ENCODE data around the gene CPAMD8. TPM values are rescaled to one million over a fixed set of nuclear protein-coding genes. Genes with fewer than 3 reads are reported as not detected.

CPAMD8 gene
- total RNA-seq, 1 donor: 0.36 TPM

DNA sequence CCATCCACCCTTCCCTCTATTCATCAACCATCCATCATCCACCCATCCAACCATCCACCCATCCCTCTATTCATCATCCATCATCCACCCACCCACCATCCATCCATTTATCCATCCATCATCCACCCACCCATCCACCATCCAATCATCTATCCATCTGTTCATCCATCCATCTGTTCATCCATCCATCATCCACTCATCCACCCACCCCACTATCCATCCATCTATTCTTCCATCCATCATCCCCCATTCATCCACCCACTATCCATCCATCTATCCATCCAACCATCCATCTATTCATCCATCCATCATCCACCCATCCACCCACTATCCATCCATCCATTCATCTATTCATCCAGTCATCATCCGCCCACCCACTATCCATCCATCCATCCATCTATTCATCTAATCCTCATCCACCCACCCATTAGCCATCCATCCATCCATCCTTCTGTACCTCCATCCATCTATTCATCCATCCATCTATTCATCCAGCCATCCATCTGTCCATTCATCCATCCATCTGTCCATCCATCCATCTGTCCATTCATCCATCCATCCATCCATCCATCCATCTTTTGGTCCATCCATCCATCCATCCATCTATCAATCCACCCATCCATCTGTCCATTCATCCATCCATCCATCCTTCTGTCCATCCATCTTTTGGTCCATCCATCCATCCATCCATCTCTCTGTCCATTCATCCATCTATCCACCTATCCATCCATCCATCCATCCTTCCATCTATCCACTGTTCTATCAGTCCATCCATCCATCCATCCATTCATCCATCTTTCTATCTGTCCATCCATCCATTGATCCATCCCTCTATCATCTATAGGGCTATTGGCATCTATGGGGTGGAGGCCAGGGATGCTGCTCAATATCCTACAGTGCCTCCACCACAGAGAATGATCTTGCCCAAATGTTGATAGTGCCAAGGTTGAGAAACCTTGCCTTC lies 47.5 kb downstream of the CPAMD8 start:
- no peaks in the 10 kb centered on the region for H4K20me1 ChIP-seq (ENCODE audit: insufficient read depth, low read length)
- H3K9me3 ChIP-seq (ENCODE audit: low read depth, low read length): no peaks in the 10 kb centered on the region
- H3K4me2 ChIP-seq (ENCODE audit: insufficient read depth, low read length): no peak overlapping the region
- H2AFZ ChIP-seq (ENCODE audit: low read length): no peak overlapping the region
- DNase-seq (ENCODE audit: insufficient read length, low spot score, missing footprints): no peak
- no peaks in the 10 kb centered on the region for H3K27me3 ChIP-seq (ENCODE audit: insufficient read depth, low read length)
- no peak overlapping the region for H3K4me3 ChIP-seq (ENCODE audit: insufficient read depth, low read length)
- H3K79me2 ChIP-seq (ENCODE audit: insufficient read depth, low read length): no peaks in the 10 kb centered on the region
- H3K27ac ChIP-seq (ENCODE audit: low read depth, low read length): no peak overlapping the region
- no peaks in the 10 kb centered on the region for H3K36me3 ChIP-seq (ENCODE audit: insufficient read depth, low read length)
- H3K4me1 ChIP-seq (ENCODE audit: insufficient read depth, low read length): no peaks in the 10 kb centered on the region
- TF ChIP-seq, protein P1, sequence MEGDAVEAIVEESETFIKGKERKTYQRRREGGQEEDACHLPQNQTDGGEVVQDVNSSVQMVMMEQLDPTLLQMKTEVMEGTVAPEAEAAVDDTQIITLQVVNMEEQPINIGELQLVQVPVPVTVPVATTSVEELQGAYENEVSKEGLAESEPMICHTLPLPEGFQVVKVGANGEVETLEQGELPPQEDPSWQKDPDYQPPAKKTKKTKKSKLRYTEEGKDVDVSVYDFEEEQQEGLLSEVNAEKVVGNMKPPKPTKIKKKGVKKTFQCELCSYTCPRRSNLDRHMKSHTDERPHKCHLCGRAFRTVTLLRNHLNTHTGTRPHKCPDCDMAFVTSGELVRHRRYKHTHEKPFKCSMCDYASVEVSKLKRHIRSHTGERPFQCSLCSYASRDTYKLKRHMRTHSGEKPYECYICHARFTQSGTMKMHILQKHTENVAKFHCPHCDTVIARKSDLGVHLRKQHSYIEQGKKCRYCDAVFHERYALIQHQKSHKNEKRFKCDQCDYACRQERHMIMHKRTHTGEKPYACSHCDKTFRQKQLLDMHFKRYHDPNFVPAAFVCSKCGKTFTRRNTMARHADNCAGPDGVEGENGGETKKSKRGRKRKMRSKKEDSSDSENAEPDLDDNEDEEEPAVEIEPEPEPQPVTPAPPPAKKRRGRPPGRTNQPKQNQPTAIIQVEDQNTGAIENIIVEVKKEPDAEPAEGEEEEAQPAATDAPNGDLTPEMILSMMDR (IDR thresholded peaks at IDR 0.05; ENCODE audit: extremely low read depth, low read depth, low read length): no peak

DNA sequence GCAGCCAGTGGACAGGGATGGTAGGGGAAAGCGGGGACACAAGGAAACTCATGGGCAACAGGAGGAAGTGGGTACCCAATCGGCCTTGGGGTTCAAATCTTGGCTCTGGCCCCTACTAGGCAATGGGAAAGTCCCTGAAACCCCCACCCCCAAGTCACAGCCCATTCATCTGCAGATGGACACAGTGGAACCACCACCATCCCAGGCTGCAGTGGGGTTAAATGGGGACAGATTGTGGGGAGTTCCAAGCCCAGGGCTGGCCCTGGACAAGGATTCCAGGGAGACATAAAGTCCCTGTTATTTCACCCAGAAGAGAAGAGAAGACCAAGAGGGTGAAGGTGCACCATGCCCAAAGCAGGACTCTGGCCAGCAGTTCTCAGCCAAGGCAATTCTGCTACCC lies 48.5 kb downstream of the CPAMD8 start:
- Histone ChIP-seq H3K27me3 (ENCODE audit: insufficient read depth, low read length) (no peaks in the 10 kb centered on the region), H3K4me1 (ENCODE audit: insufficient read depth, low read length) (no peaks in the 10 kb centered on the region), H3K27ac (ENCODE audit: low read depth, low read length) (no peak overlapping the region), H3K79me2 (ENCODE audit: insufficient read depth, low read length) (no peaks in the 10 kb centered on the region), H4K20me1 (ENCODE audit: insufficient read depth, low read length) (no peaks in the 10 kb centered on the region), H3K4me2 (ENCODE audit: insufficient read depth, low read length) (no peak overlapping the region), H3K4me3 (ENCODE audit: insufficient read depth, low read length) (no peak overlapping the region), H2AFZ (ENCODE audit: low read length) (no peak overlapping the region), H3K36me3 (ENCODE audit: insufficient read depth, low read length) (no peaks in the 10 kb centered on the region), H3K9me3 (ENCODE audit: low read depth, low read length) (no peaks in the 10 kb centered on the region)
- DNase-seq (ENCODE audit: insufficient read length, low spot score, missing footprints): no peak
- TF ChIP-seq, protein P1 (IDR thresholded peaks at IDR 0.05; ENCODE audit: extremely low read depth, low read depth, low read length): no peak

DNA sequence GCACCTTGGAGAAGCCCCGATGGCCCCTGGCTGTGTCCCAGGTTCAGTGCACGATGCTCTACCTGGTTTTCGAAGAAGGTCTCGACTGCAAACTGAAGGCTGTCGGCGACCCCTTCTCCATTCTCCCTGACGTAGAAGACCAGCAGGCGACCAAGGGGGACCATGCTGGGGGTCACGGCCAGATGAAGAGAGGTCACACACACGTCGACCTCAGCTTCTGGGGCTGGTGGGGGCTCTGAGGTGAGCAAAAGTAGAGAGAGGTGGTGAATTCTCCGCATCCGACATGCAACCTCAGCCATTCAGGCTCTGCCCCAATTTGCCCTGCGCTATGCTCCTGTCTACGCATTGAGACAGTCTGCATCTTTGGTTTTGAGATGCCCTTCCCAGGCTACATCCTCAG lies 49.3 kb downstream of the CPAMD8 start:
- H3K36me3 ChIP-seq (ENCODE audit: insufficient read depth, low read length): no peaks in the 10 kb centered on the region
- no peak for DNase-seq (ENCODE audit: insufficient read length, low spot score, missing footprints)
- H3K79me2 ChIP-seq (ENCODE audit: insufficient read depth, low read length): no peaks in the 10 kb centered on the region
- H4K20me1 ChIP-seq (ENCODE audit: insufficient read depth, low read length): no peaks in the 10 kb centered on the region
- H2AFZ ChIP-seq (ENCODE audit: low read length): no peak overlapping the region
- H3K4me1 ChIP-seq (ENCODE audit: insufficient read depth, low read length): no peaks in the 10 kb centered on the region
- H3K9me3 ChIP-seq (ENCODE audit: low read depth, low read length): no peaks in the 10 kb centered on the region
- H3K27ac ChIP-seq (ENCODE audit: low read depth, low read length): no peak overlapping the region
- no peaks in the 10 kb centered on the region for H3K27me3 ChIP-seq (ENCODE audit: insufficient read depth, low read length)
- H3K4me3 ChIP-seq (ENCODE audit: insufficient read depth, low read length): no peak overlapping the region
- no peak overlapping the region for H3K4me2 ChIP-seq (ENCODE audit: insufficient read depth, low read length)
- TF ChIP-seq, protein P1 (IDR thresholded peaks at IDR 0.05; ENCODE audit: extremely low read depth, low read depth, low read length): no peak

DNA sequence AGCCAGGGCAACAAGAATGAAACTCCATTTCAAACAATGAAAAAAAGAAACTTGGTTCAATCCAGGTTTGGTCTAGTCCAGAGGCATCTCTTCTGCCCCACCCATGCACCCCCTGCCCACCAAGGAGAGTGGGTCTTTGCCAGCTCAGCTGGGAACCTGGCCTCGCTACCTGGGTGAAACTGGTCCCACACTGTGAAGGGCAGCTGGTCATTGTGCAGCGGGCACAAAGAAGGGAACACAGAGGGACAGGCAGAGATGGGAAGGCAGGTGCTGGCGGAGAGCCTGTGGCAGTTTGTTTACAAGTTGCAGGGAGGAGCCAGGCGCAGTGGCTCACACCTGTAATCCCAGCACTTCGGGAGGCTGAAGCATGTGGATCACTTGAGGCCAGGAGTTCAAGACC lies 50.2 kb downstream of the CPAMD8 start:
- DNase-seq (ENCODE audit: insufficient read length, low spot score, missing footprints): no peak
- Histone ChIP-seq H3K4me2 (ENCODE audit: insufficient read depth, low read length) (no peak overlapping the region), H3K4me3 (ENCODE audit: insufficient read depth, low read length) (no peak overlapping the region), H3K27ac (ENCODE audit: low read depth, low read length) (no peak overlapping the region), H3K36me3 (ENCODE audit: insufficient read depth, low read length) (no peaks in the 10 kb centered on the region), H3K79me2 (ENCODE audit: insufficient read depth, low read length) (no peaks in the 10 kb centered on the region), H3K27me3 (ENCODE audit: insufficient read depth, low read length) (no peaks in the 10 kb centered on the region), H2AFZ (ENCODE audit: low read length) (no peak overlapping the region), H3K4me1 (ENCODE audit: insufficient read depth, low read length) (no peaks in the 10 kb centered on the region), H3K9me3 (ENCODE audit: low read depth, low read length) (no peaks in the 10 kb centered on the region), H4K20me1 (ENCODE audit: insufficient read depth, low read length) (no peaks in the 10 kb centered on the region)
- TF ChIP-seq, protein P1 (IDR thresholded peaks at IDR 0.05; ENCODE audit: extremely low read depth, low read depth, low read length): no peak
